Stimulated activated CD4-positive, alpha-beta T cell treated with anti-CD3 and anti-CD28 coated beads, TNF-alpha, amount 100 ng/mL, for 1 hour (primary cell): ENCODE data around the gene NHSL2.
A peak's percentile ranks its signal among the peaks of the same experiment; 100 is the strongest.

Experiments used
- DNase-seq, 3 donors: peaks; one replicate each; pipeline ENCODE4 v3.0.0-alpha.2; 2020; ENCODE audit warnings: low read depth in 3 of 3, low spot score in 1 of 3

NHSL2 gene

GRCh38 chrX:71989768-71990426, 79.3 kb downstream of the NHSL2 start:
- no peak for DNase-seq

- no peak for DNase-seq
Measured at GRCh38 chrX:71990518-71990917, 79.9 kb downstream of the NHSL2 start.

GRCh38 chrX:71991164-71991563, 80.5 kb downstream of the NHSL2 start:
- DNase-seq, result no peak

GRCh38 chrX:71992711-71993110, 82.1 kb downstream of the NHSL2 start:
- DNase-seq, result peak in 1 of 3 donors; percentile 7

GRCh38 chrX:71993371-71993770, 82.7 kb downstream of the NHSL2 start:
- no peak for DNase-seq

- no peak for DNase-seq
Measured at GRCh38 chrX:71994601-71995000, 84.0 kb downstream of the NHSL2 start.

- DNase-seq, result no peak
Measured at GRCh38 chrX:71995122-71995521, 84.5 kb downstream of the NHSL2 start.

GRCh38 chrX:71996136-71996535, 85.5 kb downstream of the NHSL2 start:
- DNase-seq, result no peak

- no peak for DNase-seq
Measured at GRCh38 chrX:71996826-71997225, 86.2 kb downstream of the NHSL2 start.

- DNase-seq, result no peak
Measured at GRCh38 chrX:71997320-71997719, 86.7 kb downstream of the NHSL2 start.

GRCh38 chrX:71998836-71999509, 88.3 kb downstream of the NHSL2 start:
- DNase-seq, result peak in 1 of 3 donors; percentile 10

- DNase-seq, result no peak
Measured at GRCh38 chrX:71999535-71999934, 88.9 kb downstream of the NHSL2 start.

GRCh38 chrX:72001471-72001870, 90.8 kb downstream of the NHSL2 start:
- DNase-seq, result no peak

- DNase-seq, result no peak
Measured at GRCh38 chrX:72001906-72002305, 91.3 kb downstream of the NHSL2 start.

GRCh38 chrX:72002875-72003274, 92.2 kb downstream of the NHSL2 start:
- DNase-seq, result no peak

GRCh38 chrX:72003811-72004750, 93.4 kb downstream of the NHSL2 start:
- DNase-seq, result no peak

- no peak for DNase-seq
Measured at GRCh38 chrX:72005046-72005445, 94.4 kb downstream of the NHSL2 start.

- no peak for DNase-seq
Measured at GRCh38 chrX:72006461-72006860, 95.8 kb downstream of the NHSL2 start.

GRCh38 chrX:72009731-72010130, 99.1 kb downstream of the NHSL2 start:
- no peak for DNase-seq

- no peak for DNase-seq
Measured at GRCh38 chrX:72011734-72012133, 101.1 kb downstream of the NHSL2 start.

- no peak for DNase-seq
Measured at GRCh38 chrX:72015383-72015782, 104.7 kb downstream of the NHSL2 start.
